Keratinocyte (primary cell): ENCODE results near the gene SEL1L. TPM values are rescaled to one million over a fixed set of nuclear protein-coding genes. Genes with fewer than 3 reads are reported as not detected.

Experiments used
- DNase-seq: peaks from one replicate; pipeline ENCODE4 v3.0.0-alpha.2; 2011; ENCODE audit warnings: low read depth, missing footprints, low spot score
- FAIRE-seq: peaks from 2 replicates; lab custom pipeline; 2011; peaks lifted over from hg19 to GRCh38; lab: Jason Lieb, UNC
- H2AFZ ChIP-seq: 2 replicates; pipeline ENCODE4 v1.6.0; 2012; ENCODE audit warnings: low read length, control low read depth, inconsistent platforms; ENCODE audit not compliant: control insufficient read depth
- H3K27ac ChIP-seq: 2 replicates; pipeline ENCODE4 v1.5.1; 2011; ENCODE audit warnings: low read length; ENCODE audit not compliant: control insufficient read depth, insufficient read depth
- H3K27me3 ChIP-seq: 3 replicates; pipeline ENCODE4 v1.6.0; 2011; ENCODE audit warnings: low read length; ENCODE audit not compliant: control insufficient read depth, insufficient read depth; ENCODE audit errors: extremely low read depth
- H3K36me3 ChIP-seq, 2 experiments: 2 replicates in 1 of 2; 3 replicates in 1 of 2; pipeline ENCODE4 v1.5.1; 2011; ENCODE audit warnings: low read length in 2 of 2, mild to moderate bottlenecking in 1 of 2; ENCODE audit not compliant: control insufficient read depth in 2 of 2, insufficient read depth in 2 of 2; ENCODE audit errors: extremely low read depth in 1 of 2
- H3K4me1 ChIP-seq: 3 replicates; pipeline ENCODE4 v1.5.1; 2011; ENCODE audit warnings: low read length; ENCODE audit not compliant: control insufficient read depth, insufficient read depth; ENCODE audit errors: extremely low read depth
- H3K4me2 ChIP-seq: 3 replicates; pipeline ENCODE4 v1.6.0; 2011; ENCODE audit warnings: low read depth, low read length; ENCODE audit not compliant: control insufficient read depth, insufficient read depth; ENCODE audit errors: extremely low read depth
- H3K4me3 ChIP-seq, 3 experiments: fragments of 200-600 bp in 1 of 3; sonication (generic) in 1 of 3; 2 replicates in 2 of 3; 3 replicates in 1 of 3; pipeline ENCODE4 v1.5.1; 2011 to 2016; ENCODE audit warnings: low read length in 3 of 3, mild to moderate bottlenecking in 3 of 3, control low read depth in 2 of 3, inconsistent platforms in 1 of 3, low read depth in 1 of 3, mixed read lengths in 1 of 3, mixed run types in 1 of 3, moderate library complexity in 1 of 3; ENCODE audit not compliant: control insufficient read depth in 2 of 3, insufficient read depth in 2 of 3; ENCODE audit errors: extremely low read depth in 1 of 3
- H3K79me2 ChIP-seq: 2 replicates; pipeline ENCODE4 v1.6.0; 2012; ENCODE audit warnings: low read length; ENCODE audit not compliant: control insufficient read depth, insufficient read depth
- H3K9ac ChIP-seq: 3 replicates; pipeline ENCODE4 v1.6.0; 2011; ENCODE audit warnings: low read length; ENCODE audit not compliant: control insufficient read depth, insufficient read depth; ENCODE audit errors: extremely low read depth
- H3K9me1 ChIP-seq: 3 replicates; pipeline ENCODE4 v1.6.0; 2011; ENCODE audit warnings: low read length; ENCODE audit not compliant: control insufficient read depth, insufficient read depth; ENCODE audit errors: extremely low read depth
- H3K9me3 ChIP-seq: 2 replicates; pipeline ENCODE4 v1.5.1; 2012; ENCODE audit warnings: low read depth, low read length; ENCODE audit not compliant: control insufficient read depth
- H4K20me1 ChIP-seq: 3 replicates; pipeline ENCODE4 v1.6.0; 2011; ENCODE audit warnings: low read length; ENCODE audit not compliant: control insufficient read depth, insufficient read depth; ENCODE audit errors: extremely low read depth
- CTCF ChIP-seq, 3 experiments: IDR thresholded peaks in 1 of 3; conservative IDR thresholded peaks in 1 of 3; optimal IDR thresholded peaks in 1 of 3; 2 replicates in 2 of 3; 3 replicates in 1 of 3; pipeline versions ENCODE3 to v1.5.1; 2011; ENCODE audit warnings: low read length in 3 of 3, mild to moderate bottlenecking in 3 of 3, moderate library complexity in 2 of 3, control low read depth in 1 of 3, inconsistent platforms in 1 of 3; ENCODE audit not compliant: insufficient read depth in 2 of 3; ENCODE audit errors: extremely low read depth in 1 of 3
- EZH2 ChIP-seq: IDR thresholded peaks from one replicate; pipeline ENCODE4 v1.6.1; 2012; ENCODE audit warnings: inconsistent platforms, mild to moderate bottlenecking, low read length, moderate library complexity
- dilution Hi-C: fragments of 300-500 bp; cut with MboI; formaldehyde crosslinking; loops from one replicate; pipeline ENCODE4 v1.7.0; 2020; ENCODE audit warnings: low sequenced_read_pairs; ENCODE audit not compliant: extremely low pct_ligation_motif_present
- polyA plus RNA-seq, 5 experiments: library from polyadenylated mRNA; depleted of rRNA in 3 of 5; stranded (reverse) in 3 of 5; stranded (forward) in 1 of 5; unstranded in 1 of 5; fragments of >200 nt; gene quantifications; 1 replicate in 1 of 5; 2 replicates in 3 of 5; 3 replicates in 1 of 5; pipeline versions ENCODE4 v1.2.1 to v1.2.3, GENCODE V29; 2011 to 2012; ENCODE audit warnings: missing spikeins in 2 of 5, low read depth in 1 of 5, low replicate concordance in 1 of 5

The SEL1L gene
- polyA plus RNA-seq, 1 donor (not counting 4 experiments of a cell fraction or from before 2014, with no cell fraction given): 19.7 TPM

- H3K36me3 ChIP-seq: peaks cover 0 to 5% of the 10 kb centered on the region in 2 experiments
- H3K9me1 ChIP-seq: no peaks in the 10 kb centered on the region
- no peak for TF ChIP-seq EZH2
- no peak for TF ChIP-seq CTCF (optimal IDR thresholded peaks at IDR 0.05 in 1 of 3, IDR thresholded peaks at IDR 0.05 in 1 of 3, conservative IDR thresholded peaks at IDR 0.05 in 1 of 3; ENCODE audit: extremely low read depth in 1 of 3, insufficient read depth in 2 of 3, low read length in 3 of 3)
- peaks cover 13% of the 10 kb centered on the region for H3K4me1 ChIP-seq
- H3K79me2 ChIP-seq: no peaks in the 10 kb centered on the region
- H3K9me3 ChIP-seq: no peaks in the 10 kb centered on the region
- no peak overlapping the region for H3K9ac ChIP-seq
- no peaks in the 10 kb centered on the region for H4K20me1 ChIP-seq
- no peak overlapping the region for H2AFZ ChIP-seq
- no peak overlapping the region for H3K4me2 ChIP-seq
- FAIRE-seq (no peak), DNase-seq (no peak)
- no peaks in the 10 kb centered on the region for H3K27me3 ChIP-seq
- no peak overlapping the region for H3K27ac ChIP-seq
- dilution Hi-C loops: no loop called here
- H3K4me3 ChIP-seq: no peak overlapping the region
These were observed 110.1 kb downstream of the SEL1L start for GRCh38 chr14:81423504-81423903.

Other genes with a start within 250 kb of the SEL1L start
- gene STON2, start 133.5 kb downstream of the SEL1L start, polyA plus RNA-seq: 82.3 to 103 TPM (median 103 TPM) in 3 replicates